Transverse colon (tissue), 4 donors: ENCODE results near the gene DNAJC10. TPM values are rescaled to one million over a fixed set of nuclear protein-coding genes. Genes with fewer than 3 reads are reported as not detected.
"Not testable (repeated sequence)": the region's sequence is repeated elsewhere in the genome, so short reads cannot be mapped to it uniquely, and the experiment has no call there.

Source experiments
- DNase-seq: peaks from one replicate; pipeline ENCODE4 v3.0.0-alpha.2; 2019
- H3K27ac ChIP-seq, 4 donors: fragments of 200-600 bp; sonication (generic); 2 replicates each; pipeline ENCODE4 v1.5.1; 2016 to 2018; ENCODE audit warnings: inconsistent platforms in 4 of 4
- H3K27me3 ChIP-seq: fragments of 200-600 bp; sonication (generic); 2 replicates; pipeline ENCODE4 v1.5.1; 2017; ENCODE audit warnings: inconsistent platforms
- H3K36me3 ChIP-seq, 4 donors: fragments of 200-600 bp; sonication (generic); 2 replicates each; pipeline ENCODE4 v1.5.1; 2017 to 2019; ENCODE audit warnings: inconsistent platforms in 4 of 4
- H3K4me1 ChIP-seq, 4 donors: fragments of 200-600 bp; sonication (generic); 2 replicates each; pipeline ENCODE4 v1.5.1; 2017 to 2020; ENCODE audit warnings: inconsistent platforms in 4 of 4
- H3K4me3 ChIP-seq, 4 donors: fragments of 200-600 bp; sonication (generic); 1 replicate in 1 of 4; 2 replicates in 3 of 4; pipeline versions ENCODE4 v1.5.1 to v1.6.1; 2017 to 2019; ENCODE audit warnings: inconsistent platforms in 4 of 4
- H3K9me3 ChIP-seq, 2 donors: fragments of 200-600 bp; sonication (generic); 2 replicates each; pipeline ENCODE4 v1.5.1; 2017 to 2019; ENCODE audit warnings: inconsistent platforms in 2 of 2
- EP300 ChIP-seq: sonication (generic); formaldehyde crosslinking; IDR thresholded peaks from one replicate; pipeline ENCODE4 v1.6.1; 2017; ENCODE audit warnings: antibody characterized with exemption, low read depth
- POLR2A ChIP-seq: fragments of 450-650 bp; IDR thresholded peaks from one replicate; pipeline ENCODE4 v1.6.1; 2016; ENCODE audit warnings: antibody characterized with exemption, mild to moderate bottlenecking, moderate library complexity
- POLR2AphosphoS5 ChIP-seq, 3 donors: sonication (generic); formaldehyde crosslinking; IDR thresholded peaks; one replicate each; pipeline ENCODE4 v1.6.1; 2016; ENCODE audit warnings: antibody characterized with exemption in 3 of 3
- WGBS, 2 donors: methylation state at CpG; one replicate each; pipeline ENCODE4 v1.1.5; 2018; ENCODE audit warnings: low coverage in 1 of 2; 5-methylcytosine and 5-hydroxymethylcytosine counted together
- in situ Hi-C, 4 donors: fragments of 200-750 bp; cut with MboI; loops; one replicate each; pipeline versions ENCODE4 v1.15.0 to v1.15.1; 2017; ENCODE audit warnings: low sequenced_read_pairs in 3 of 4, low pct_ligation_motif_present in 1 of 4, low pct_unique_long_range_greater_than_20kb in 1 of 4
- intact Hi-C: fragments of 100-400 bp; cut with DNase I; formaldehyde crosslinking; loops from one replicate; pipeline ENCODE4 v1.15.1; 2023; ENCODE audit warnings: low total_unique reads
- total RNA-seq, 4 donors: library from RNA; depleted of rRNA; stranded (reverse); fragments of >200 nt; gene quantifications; one replicate each; pipeline ENCODE4 v1.1.0, GENCODE V29; 2016
- TF ChIP-seq, protein P1 (sequence below), 5 experiments: fragments of 200-600 bp in 3 of 5; fragments of 450-650 bp in 2 of 5; sonication (generic) in 3 of 5; IDR thresholded peaks; 1 replicate in 2 of 5; 2 replicates in 3 of 5; pipeline ENCODE4 v1.5.1; 2016 to 2017; ENCODE audit warnings: antibody characterized with exemption in 5 of 5, inconsistent platforms in 3 of 5, mild to moderate bottlenecking in 2 of 5, moderate library complexity in 1 of 5

Gene DNAJC10
- total RNA-seq, 4 donors from 2014 or later: 27.4 to 37.9 (median 35.5) TPM

DNA sequence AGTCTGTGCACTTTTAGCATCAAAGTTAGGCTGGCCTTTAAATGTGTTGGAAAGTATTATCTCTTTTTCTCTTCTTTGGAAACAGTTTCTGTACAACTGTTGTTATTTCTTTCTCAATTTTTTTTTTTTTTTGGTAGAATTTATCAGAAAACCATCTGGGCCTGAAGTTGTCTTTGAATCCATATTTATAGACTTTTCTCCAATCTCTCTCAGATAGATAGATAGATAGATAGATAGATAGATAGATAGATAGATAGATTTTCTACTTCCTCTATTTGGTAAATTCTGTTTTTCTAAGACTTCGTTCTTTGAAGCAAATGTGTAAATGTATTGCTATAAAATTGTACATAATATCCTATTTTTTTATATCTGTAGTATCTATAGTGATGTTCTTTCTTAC, 17.5 kb downstream of the DNAJC10 start:
- WGBS, 2 donors: 93% methylated on average over 1 of the region's 1 CpG
- intact Hi-C loops: no loop called here
- in situ Hi-C loops: no loop called here
- Histone ChIP-seq H3K4me3 (no peak overlapping the region), H3K27ac (no peak overlapping the region), H3K27me3 (no peaks in the 10 kb centered on the region), H3K36me3 (peaks cover 0 to 30% (median 9%) of the 10 kb centered on the region in 4 donors), H3K9me3 (no peaks in the 10 kb centered on the region), H3K4me1 (no peaks in the 10 kb centered on the region)
- no peak for DNase-seq
- TF ChIP-seq POLR2AphosphoS5 (IDR thresholded peaks at IDR 0.05) (no peak), EP300 (no peak), POLR2A (no peak)
- TF ChIP-seq, protein P1, sequence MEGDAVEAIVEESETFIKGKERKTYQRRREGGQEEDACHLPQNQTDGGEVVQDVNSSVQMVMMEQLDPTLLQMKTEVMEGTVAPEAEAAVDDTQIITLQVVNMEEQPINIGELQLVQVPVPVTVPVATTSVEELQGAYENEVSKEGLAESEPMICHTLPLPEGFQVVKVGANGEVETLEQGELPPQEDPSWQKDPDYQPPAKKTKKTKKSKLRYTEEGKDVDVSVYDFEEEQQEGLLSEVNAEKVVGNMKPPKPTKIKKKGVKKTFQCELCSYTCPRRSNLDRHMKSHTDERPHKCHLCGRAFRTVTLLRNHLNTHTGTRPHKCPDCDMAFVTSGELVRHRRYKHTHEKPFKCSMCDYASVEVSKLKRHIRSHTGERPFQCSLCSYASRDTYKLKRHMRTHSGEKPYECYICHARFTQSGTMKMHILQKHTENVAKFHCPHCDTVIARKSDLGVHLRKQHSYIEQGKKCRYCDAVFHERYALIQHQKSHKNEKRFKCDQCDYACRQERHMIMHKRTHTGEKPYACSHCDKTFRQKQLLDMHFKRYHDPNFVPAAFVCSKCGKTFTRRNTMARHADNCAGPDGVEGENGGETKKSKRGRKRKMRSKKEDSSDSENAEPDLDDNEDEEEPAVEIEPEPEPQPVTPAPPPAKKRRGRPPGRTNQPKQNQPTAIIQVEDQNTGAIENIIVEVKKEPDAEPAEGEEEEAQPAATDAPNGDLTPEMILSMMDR (IDR thresholded peaks at IDR 0.05): no peak

DNA sequence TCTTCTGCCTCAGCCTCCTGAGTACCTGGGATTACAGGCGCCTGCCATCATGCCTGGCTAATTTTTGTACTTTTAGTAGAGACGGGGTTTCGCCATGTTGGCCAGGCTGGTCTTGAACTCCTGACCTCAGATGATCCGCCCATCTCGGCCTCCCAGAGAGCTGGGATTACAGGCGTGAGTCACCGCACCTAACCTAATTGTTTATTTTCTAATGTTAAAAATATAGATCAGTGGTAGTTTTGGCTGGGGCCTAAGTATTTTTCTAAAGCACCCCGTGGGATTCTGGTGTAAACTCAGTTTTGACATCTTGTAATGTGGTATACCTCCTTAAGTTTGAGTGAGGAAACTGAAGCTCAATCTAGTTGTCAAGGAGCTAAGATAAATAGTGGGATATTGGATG, 20.8 kb downstream of the DNAJC10 start:
- H3K27ac ChIP-seq, intact Hi-C loops, H3K4me1 ChIP-seq, H3K9me3 ChIP-seq, H3K4me3 ChIP-seq, DNase-seq, H3K27me3 ChIP-seq, in situ Hi-C loops: not testable (repeated sequence)
- H3K36me3 ChIP-seq: peaks cover 0 to 28% (median 4%) of the 10 kb centered on the region in 4 donors
- WGBS, 2 donors: 95 to 100% methylated on average over 1 to 8 of the region's 8 CpGs

DNA sequence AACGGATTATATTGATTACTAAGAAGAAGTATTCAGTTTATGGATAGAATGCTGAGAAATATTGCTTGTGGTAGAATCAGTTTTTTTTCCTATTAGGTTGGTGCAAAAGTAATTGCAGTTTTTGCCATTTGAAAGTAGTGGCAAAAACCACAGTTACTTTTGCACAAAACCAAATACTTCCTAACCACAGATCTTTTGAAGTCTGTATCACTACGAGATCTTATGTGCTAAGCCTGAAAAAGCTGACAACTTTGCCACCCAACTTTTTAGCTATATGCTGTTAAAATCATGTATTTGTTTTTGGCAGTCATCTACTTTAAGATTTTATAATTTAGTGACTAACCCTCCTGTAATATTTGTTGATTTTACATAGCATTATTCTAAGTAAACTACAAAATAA, 24.6 kb downstream of the DNAJC10 start:
- H3K27me3 ChIP-seq: no peaks in the 10 kb centered on the region
- in situ Hi-C loops: no loop called here
- no peak overlapping the region for H3K4me3 ChIP-seq
- intact Hi-C loops: no loop called here
- DNase-seq: no peak
- no peaks in the 10 kb centered on the region for H3K4me1 ChIP-seq
- TF ChIP-seq EP300: no peak
- no peak for TF ChIP-seq POLR2AphosphoS5 (IDR thresholded peaks at IDR 0.05)
- TF ChIP-seq, protein P1 (IDR thresholded peaks at IDR 0.05): no peak
- TF ChIP-seq POLR2A: no peak
- 75 to 79% methylated on average over 2 of the region's 2 CpGs for WGBS, 2 donors
- peaks cover 0 to 55% (median 16%) of the 10 kb centered on the region in 4 donors for H3K36me3 ChIP-seq
- no peaks in the 10 kb centered on the region for H3K9me3 ChIP-seq
- no peak overlapping the region for H3K27ac ChIP-seq

DNA sequence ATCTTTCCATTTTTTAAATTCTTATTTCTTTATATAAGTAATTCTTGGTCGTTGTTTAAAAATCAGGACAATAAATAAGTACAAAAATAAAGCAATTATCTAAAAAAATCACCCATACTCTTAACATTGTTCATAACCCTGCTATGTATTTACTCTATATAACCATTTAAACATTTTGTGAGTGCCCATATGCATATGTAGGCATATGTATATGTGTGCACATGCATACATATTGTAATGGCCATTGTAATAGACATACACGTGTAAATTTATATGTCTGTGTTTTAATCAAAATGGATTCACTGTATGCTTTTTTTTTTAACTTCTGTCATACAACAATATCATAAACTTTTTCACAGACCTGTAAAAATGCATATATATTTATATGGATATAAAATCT, 25.6 kb downstream of the DNAJC10 start:
- in situ Hi-C loops: no loop called here
- intact Hi-C loops: no loop called here
- Histone ChIP-seq H3K36me3 (peaks cover 0 to 47% (median 16%) of the 10 kb centered on the region in 4 donors), H3K27ac (no peak overlapping the region), H3K27me3 (no peaks in the 10 kb centered on the region), H3K4me1 (no peaks in the 10 kb centered on the region), H3K4me3 (no peak overlapping the region), H3K9me3 (no peaks in the 10 kb centered on the region)
- no peak for DNase-seq
- 92 to 98% methylated on average over 2 of the region's 2 CpGs for WGBS, 2 donors
- TF ChIP-seq, protein P1 (IDR thresholded peaks at IDR 0.05): no peak
- TF ChIP-seq POLR2AphosphoS5 (IDR thresholded peaks at IDR 0.05) (no peak), POLR2A (no peak), EP300 (no peak)

DNA sequence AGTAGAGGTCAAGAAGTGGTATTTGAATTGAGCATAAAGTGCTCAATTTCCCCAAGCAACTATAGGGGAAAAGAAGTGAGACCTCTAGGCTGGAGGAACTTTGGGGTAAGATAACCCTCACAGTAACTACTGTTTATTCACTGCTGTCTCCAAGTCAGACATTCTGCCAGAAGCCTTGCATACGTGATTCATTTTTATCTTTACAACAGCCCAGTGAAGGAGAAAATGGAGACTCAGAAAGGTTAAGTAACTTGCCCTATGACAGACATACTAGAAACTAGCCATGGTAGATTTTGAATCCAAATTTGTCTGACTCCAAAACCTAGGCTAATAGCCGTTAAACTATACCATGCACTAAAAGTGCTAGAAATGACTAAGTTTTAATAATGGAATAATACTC, 28.4 kb downstream of the DNAJC10 start:
- TF ChIP-seq POLR2A (no peak), EP300 (no peak), POLR2AphosphoS5 (IDR thresholded peaks at IDR 0.05) (no peak)
- TF ChIP-seq, protein P1 (IDR thresholded peaks at IDR 0.05): no peak
- no peak overlapping the region for H3K27ac ChIP-seq
- no peaks in the 10 kb centered on the region for H3K27me3 ChIP-seq
- H3K36me3 ChIP-seq: peaks cover 0 to 33% (median 16%) of the 10 kb centered on the region in 4 donors
- H3K4me1 ChIP-seq: no peaks in the 10 kb centered on the region
- no peaks in the 10 kb centered on the region for H3K9me3 ChIP-seq
- WGBS, 2 donors: 69 to 100% methylated on average over 1 to 2 of the region's 2 CpGs
- in situ Hi-C loops: no loop called here
- H3K4me3 ChIP-seq: no peak overlapping the region
- intact Hi-C loops: no loop called here
- no peak for DNase-seq
